ENCODE results near the gene PADI2.

PADI2 gene

GRCh38 chr1:17053086-17053684, 66.1 kb downstream of the PADI2 start:
- no peak for DNase-seq

DNA sequence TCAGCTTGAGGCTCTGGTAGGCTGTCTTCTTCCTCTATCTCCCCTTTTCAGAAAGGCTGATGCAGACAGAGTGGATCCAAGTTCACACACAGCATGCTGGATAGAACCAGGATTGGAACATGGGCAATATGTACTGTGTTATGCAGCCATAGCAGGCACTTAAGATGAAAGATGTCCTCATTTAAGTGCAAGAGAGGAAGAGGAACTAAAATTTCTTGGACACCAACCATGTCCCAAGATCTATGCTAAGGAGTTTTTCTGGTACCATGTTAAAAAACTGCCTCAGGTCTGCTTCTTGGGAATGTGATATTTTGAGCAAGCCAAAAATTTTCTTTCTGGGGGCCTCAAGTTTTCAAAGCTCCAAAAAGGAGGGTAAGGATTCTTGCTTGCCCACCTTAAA, 66.6 kb downstream of the PADI2 start:
- no peak for DNase-seq

DNA sequence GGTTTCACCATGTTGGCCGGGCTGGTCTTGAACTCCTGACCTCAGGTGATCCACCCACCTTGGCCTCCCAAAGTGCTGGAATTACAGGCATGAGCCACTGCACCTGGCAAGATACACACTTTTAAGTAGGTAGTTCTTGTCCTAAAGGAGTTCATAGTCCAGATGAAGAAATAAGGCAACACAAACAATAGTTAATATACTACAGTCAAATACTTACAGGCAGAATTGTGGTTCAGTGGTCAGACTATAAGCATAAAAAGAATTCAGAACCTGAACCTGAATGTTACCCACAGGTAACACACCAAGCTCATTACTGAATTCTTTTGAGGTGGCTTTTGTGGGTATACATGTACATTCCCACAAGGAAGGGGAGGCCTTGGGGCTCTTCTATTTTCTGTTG, 67.2 kb downstream of the PADI2 start:
- DNase-seq: no peak

DNA sequence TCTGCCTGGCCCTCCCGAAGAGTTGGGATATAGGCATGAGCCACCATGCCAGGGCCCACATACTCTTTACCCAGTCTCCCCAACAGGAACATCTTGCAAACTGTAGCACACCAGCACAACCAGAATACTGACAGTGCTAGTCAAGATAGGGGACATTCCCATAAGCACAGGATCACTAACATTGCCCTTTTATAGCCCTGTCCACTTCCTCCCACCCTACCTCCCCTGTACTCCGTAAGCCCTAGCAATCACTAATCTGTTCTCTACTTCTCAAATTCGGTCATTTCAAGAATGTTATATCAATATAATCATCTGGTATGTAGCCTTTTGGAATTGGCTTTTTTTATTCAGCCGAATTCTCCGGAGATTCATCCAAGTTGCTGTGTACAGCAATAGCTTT, 71.3 kb downstream of the PADI2 start:
- no peak for DNase-seq

GRCh38 chr1:17046334-17046657, 73.0 kb downstream of the PADI2 start:
- no peak for DNase-seq

DNA sequence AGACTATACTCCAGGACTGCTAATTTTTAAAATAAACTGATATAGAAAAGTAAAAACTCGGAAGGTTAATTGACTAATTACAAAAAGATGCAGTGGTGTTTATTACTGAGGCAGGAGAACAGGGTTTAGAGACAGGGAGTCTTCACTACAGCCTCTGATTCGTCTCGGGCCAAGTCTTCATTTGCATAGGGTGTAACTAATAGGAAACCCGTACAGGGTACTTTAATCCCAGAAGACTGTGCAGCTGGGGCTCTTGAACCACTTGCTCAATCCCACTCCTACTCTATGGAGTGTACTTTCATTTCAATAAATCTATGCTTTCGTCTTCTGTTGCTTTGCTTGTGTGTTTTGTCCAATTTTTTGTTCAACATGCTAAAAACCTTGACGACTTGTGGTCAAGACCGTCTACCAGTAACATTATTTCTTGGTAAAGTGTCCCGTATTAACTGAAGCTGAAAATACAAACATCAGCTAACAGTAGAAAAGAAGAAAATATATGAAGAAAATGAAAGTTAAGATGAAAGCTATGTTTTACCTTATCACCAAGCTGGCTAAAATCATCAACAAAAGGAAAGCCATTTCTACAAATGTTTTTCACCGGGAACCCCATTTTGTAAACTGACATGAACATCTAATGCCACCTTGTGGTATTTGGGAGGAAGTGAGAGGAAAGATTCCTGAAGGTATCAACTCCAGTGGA, 73.5 kb downstream of the PADI2 start:
- no peak for DNase-seq

GRCh38 chr1:17045150-17045549, 74.1 kb downstream of the PADI2 start:
- no peak for DNase-seq

- no peak for DNase-seq
These were observed 75.6 kb downstream of the PADI2 start for GRCh38 chr1:17043676-17044075.

DNA sequence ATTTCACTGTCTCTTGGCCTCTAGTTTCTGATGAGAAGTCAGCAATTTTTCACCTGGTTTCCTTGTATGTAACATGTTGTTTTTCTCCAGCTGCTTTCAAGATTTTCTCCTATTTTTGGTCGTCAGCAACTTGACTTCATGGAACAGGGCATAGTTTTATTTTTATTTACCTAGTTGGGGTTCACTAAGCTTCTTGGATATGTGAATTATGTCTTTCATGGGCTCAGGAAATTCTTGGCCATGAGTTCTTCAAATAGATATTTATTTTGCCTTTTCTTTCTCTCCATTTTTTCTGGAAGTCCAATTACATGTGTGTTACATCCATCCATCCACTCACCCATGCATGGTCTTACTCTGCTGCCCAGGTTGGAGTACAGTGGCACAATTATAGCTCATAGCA, 79.1 kb downstream of the PADI2 start:
- no peak for DNase-seq

DNA sequence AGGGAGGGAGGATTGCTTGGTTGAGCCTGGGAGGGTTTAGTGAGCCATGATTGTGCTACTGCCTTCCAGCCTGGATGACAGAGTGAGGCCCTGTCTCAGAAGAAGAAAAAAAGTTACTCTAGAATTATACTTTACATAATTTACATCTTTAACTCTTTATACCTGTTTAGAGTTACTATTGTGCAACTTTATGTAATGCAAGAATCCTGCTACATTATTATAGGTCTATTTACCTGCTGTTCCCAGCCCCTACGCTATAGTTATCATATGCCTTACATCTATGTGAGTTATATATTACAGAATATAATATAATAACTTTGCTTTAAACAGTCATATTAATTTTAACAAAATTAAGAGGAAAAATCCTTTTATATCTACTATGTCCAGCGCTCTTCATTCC, 79.7 kb downstream of the PADI2 start:
- DNase-seq: no peak

GRCh38 chr1:17033481-17033880, 85.8 kb downstream of the PADI2 start:
- peak; percentile 33 for DNase-seq

DNA sequence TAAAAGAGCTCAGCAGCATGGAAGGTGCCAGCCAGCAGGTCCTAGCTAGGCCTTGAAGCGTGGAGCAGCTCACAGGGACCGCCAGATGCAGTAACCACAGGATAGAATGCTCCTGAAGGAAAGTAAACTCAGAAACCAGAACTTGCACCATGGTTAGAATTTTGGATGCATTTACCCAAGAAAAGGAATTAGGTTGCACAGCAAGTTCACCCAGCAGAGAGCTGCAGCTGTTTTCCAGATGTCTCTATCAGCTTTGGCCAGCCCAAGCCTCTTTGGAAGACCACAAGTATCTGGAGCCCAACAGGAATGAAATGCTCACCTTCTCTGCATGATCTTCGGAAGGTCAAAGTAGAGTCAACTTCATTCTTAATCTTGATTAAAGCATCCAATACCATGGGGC, 86.5 kb downstream of the PADI2 start:
- no peak for DNase-seq

DNA sequence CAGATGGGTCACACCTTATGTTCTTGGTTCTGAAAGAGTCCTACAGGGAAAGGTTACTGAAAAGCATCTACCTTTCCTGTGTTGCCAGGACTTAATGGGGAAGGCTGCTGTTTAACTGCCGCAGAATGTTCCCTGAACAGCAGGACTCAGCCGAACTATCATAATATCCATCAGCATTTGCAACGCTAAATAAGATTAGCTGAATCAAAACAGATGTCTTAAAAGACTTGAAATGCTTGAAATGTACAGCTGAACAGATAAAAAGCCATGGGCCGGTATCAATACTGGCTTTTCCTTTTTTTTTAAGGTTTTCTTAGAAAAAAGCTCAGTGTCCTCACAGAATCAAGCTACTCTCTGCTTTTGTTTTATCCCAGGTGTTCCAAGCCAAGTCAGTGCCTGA, 87.8 kb downstream of the PADI2 start:
- DNase-seq: no peak

DNA sequence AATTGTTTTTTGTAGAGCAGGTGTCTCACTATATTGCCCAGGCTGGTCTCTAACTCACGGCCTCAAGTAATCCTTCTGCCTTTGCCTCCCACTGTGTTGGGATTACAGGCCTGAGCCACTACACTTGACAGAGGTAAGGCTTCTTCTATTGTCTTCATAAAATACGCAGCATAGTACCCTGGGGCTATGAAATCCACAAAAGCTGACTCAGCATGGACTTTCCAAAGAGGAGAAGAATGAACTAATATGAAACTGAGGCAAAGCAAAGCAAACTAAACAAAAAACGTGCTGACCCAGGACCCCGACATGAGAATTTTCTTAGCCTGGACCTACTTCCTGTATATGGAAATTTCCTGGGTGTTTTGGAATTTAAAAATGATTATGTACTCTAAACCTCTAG, 89.0 kb downstream of the PADI2 start:
- no peak for DNase-seq

DNA sequence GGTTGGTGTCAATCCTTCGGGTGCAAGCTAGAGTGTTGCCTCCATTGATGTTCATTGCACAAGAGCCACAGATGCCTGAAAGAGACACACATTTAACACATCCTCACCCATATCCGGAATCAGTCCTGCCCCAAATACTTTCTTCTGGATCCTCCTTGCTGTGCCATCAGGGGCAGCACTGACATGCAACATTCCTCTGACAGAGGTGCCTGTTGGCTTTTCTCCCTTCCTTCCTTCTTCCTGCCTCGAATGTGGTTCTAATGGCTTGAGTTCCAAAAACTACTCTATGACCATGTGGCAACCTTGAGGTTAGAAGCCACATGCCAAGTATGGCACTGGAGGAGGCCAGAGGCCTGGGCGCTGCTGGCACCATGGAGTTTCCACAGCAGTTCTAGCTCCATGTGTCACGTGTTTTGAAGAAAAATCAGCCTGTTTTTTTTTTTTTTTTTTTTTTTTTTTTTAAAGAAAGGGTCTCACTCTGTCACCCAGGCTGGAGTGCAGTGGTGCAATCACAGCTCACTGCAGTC, 90.5 kb downstream of the PADI2 start:
- peak; percentile 15 for DNase-seq

DNA sequence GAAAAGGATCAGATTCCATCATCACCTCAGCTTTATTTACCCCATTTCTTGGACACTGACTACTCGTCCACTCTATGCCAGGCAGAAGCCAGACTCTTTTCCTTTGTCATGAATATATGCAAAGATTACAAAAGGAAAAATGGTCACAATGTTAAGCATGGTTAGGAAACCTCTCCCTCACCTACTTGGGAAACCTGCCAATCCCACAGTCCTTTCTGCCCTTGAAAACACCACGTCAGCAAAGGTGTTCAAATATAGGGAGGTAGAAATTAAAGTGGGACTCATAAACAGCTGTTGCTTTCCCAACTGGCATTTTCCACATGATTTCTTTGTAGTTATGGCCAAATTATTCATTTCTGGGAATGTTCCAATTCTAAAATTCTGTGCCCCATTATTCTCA, 91.4 kb downstream of the PADI2 start:
- DNase-seq: no peak

DNA sequence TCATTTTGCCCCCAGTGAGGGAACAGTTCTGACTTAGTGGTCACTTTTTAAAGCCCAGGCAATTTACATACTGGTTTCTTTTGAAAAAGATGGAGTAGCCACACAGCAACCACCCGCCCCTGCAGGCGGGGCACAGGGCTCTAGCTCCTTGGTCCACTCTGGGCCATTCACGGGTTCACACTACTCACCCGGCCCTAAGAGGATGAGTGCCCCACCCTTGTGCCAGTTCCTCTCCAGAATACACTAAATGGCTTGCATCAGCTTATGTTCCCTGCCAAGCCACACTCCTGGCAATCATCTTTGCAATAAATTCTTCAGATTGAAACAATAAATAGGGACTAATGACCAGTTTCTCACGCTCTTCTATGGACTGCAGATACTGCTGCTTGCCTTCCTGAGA, 91.8 kb downstream of the PADI2 start:
- peak; percentile 23 for DNase-seq

DNA sequence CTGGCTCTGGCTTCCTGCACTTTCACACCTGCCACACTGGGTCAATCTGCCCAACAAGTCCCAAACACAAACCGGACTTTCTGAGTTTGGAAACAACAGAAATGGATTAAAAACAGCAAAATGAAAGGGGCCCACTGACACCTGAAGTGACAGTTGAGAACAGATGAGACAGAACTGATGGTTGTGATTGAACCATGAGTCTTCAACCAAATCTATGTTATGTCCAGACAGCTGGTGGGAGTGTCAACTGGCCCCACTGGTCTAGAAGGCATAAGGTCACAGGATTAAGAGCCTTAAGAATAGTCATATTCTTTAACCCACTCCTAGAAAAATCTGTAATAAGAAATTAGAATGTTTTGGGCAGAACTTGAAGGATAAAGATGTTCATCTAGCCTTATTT, 94.5 kb downstream of the PADI2 start:
- no peak for DNase-seq

DNA sequence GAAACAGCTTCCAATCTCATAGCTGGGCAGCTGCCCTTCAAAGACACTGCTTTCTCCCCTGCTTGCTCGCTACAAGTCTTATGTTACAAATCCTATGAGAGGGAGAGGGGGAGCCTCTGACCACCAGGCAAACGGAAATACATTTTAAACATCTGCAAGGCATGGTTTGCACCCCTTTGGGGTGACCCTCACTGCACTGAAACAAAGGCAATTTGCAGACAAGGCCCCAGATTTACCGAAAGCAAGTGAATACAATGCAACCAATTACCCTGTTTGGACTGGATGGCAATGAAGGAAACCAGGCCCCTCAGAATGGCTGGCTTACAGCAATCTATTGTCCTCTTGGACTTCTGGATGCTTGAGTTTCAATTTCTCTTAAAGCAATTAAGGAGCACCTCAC, 95.7 kb downstream of the PADI2 start:
- DNase-seq: no peak

DNA sequence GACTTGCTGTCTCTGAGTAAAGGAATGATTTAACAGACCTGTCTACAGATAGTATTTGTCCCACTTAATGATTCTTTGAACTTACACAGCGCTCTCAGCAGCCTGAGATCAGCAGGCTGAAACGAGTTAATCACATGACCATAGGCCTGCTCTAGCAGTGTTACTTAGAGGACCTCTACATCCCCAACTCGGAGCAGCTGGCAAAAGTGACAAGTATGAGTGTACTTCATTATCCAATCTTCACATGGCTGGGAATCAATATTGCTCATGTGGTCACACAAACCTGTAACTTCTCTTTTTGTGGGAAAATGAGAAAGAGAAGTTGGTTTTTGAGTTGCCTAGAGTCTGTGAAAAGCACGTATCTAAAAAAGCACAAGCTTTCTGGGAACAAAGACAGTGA, 96.1 kb downstream of the PADI2 start:
- no peak for DNase-seq

DNA sequence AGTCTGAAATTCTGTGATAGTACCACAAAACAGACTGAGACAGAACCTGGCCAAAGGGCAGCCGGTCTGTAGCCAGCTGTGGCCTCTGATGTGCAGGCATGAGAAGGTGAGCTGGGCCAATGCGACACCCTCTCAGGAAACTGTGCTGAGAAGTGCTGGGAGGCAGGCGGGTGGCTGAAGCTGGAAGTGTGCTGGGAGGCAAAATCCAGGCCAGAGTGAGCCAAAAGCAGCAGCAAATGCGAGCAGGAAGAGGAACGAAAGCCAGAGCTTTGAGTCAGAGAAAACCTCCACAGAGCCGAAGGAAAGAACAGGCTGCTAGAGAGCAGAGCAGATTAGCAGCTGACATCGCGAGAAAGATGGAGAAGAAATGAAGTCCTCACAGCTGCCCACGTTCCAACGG, 97.4 kb downstream of the PADI2 start:
- no peak for DNase-seq

- no peak for DNase-seq
These were observed 98.7 kb downstream of the PADI2 start for GRCh38 chr1:17020502-17020901.

- no peak for DNase-seq
These were observed 100.4 kb downstream of the PADI2 start for GRCh38 chr1:17018849-17019248.

GRCh38 chr1:17017435-17017834, 101.8 kb downstream of the PADI2 start:
- no peak for DNase-seq

All from activated CD8-positive, alpha-beta memory T cell treated with anti-CD3 and anti-CD28 coated beads, Interleukin-2, amount 50 U/mL, for 48 hours (primary cell).